ENCODE results near the gene CLDN3.
A peak's percentile ranks its signal among the peaks of the same experiment; 100 is the strongest.
"Not testable (repeated sequence)": the region's sequence is repeated elsewhere in the genome, so short reads cannot be mapped to it uniquely, and the experiment has no call there.

Gene CLDN3

GRCh38 chr7:73770002-73770859 is at the start of gene CLDN3:
CLDN3 (minus strand) TSS chr7:73770270; CDS start chr7:73770049, 221 bp downstream.
- no peaks in the 10 kb centered on the region for H3K9me3 ChIP-seq (ENCODE audit: control insufficient read depth, low read depth, low read length)
- H3K9ac ChIP-seq (ENCODE audit: low read length): peak within 1 kb of the TSS; percentile 26
- peak within 1 kb of the TSS; percentile 67 for H3K4me3 ChIP-seq (ENCODE audit: low read length)

GRCh38 chr7:73817121-73817520 is 47.1 kb upstream of the CLDN3 start:
- no peak overlapping the region for H3K27ac ChIP-seq (ENCODE audit: low read length)
- no peaks in the 10 kb centered on the region for H3K9me3 ChIP-seq (ENCODE audit: control insufficient read depth, low read depth, low read length)
- no peaks in the 10 kb centered on the region for H3K27me3 ChIP-seq (ENCODE audit: control insufficient read depth, insufficient read depth, low read length)
- H3K4me1 ChIP-seq (ENCODE audit: control insufficient read depth, low read depth, low read length): peaks cover 5% of the 10 kb centered on the region
- H3K4me3 ChIP-seq (ENCODE audit: low read length): no peak overlapping the region
- H3K9ac ChIP-seq (ENCODE audit: low read length): no peak overlapping the region
- H3K36me3 ChIP-seq (ENCODE audit: control insufficient read depth, low read depth, low read length): no peaks in the 10 kb centered on the region

More at GRCh38 chr7:73770002-73770859, at the start of gene CLDN3:
- H3K27me3 ChIP-seq (ENCODE audit: control insufficient read depth, insufficient read depth, low read length): no peaks in the 10 kb centered on the region
- no peaks in the 10 kb centered on the region for H3K4me1 ChIP-seq (ENCODE audit: control insufficient read depth, low read depth, low read length)
- no peak within 1 kb of the TSS for H3K27ac ChIP-seq (ENCODE audit: low read length)
- H3K36me3 ChIP-seq (ENCODE audit: control insufficient read depth, low read depth, low read length): no peaks in the 10 kb centered on the region

GRCh38 chr7:73815436-73815835 is 45.4 kb upstream of the CLDN3 start:
- Histone ChIP-seq H3K9ac (ENCODE audit: low read length) (no peak overlapping the region), H3K27ac (ENCODE audit: low read length) (no peak overlapping the region), H3K36me3 (ENCODE audit: control insufficient read depth, low read depth, low read length) (no peaks in the 10 kb centered on the region), H3K9me3 (ENCODE audit: control insufficient read depth, low read depth, low read length) (no peaks in the 10 kb centered on the region), H3K4me3 (ENCODE audit: low read length) (no peak overlapping the region), H3K4me1 (ENCODE audit: control insufficient read depth, low read depth, low read length) (peaks cover 5% of the 10 kb centered on the region), H3K27me3 (ENCODE audit: control insufficient read depth, insufficient read depth, low read length) (no peaks in the 10 kb centered on the region)

- no peaks in the 10 kb centered on the region for H3K9me3 ChIP-seq (ENCODE audit: control insufficient read depth, low read depth, low read length)
- H3K9ac ChIP-seq (ENCODE audit: low read length): no peak overlapping the region
- no peak overlapping the region for H3K4me3 ChIP-seq (ENCODE audit: low read length)
- H3K27me3 ChIP-seq (ENCODE audit: control insufficient read depth, insufficient read depth, low read length): no peaks in the 10 kb centered on the region
- no peak overlapping the region for H3K27ac ChIP-seq (ENCODE audit: low read length)
- H3K4me1 ChIP-seq (ENCODE audit: control insufficient read depth, low read depth, low read length): no peaks in the 10 kb centered on the region
- H3K36me3 ChIP-seq (ENCODE audit: control insufficient read depth, low read depth, low read length): no peaks in the 10 kb centered on the region
Measured at GRCh38 chr7:73812996-73813395, 42.9 kb upstream of the CLDN3 start.

GRCh38 chr7:73811760-73812168 is 41.7 kb upstream of the CLDN3 start:
- H3K4me1 ChIP-seq (ENCODE audit: control insufficient read depth, low read depth, low read length): no peaks in the 10 kb centered on the region
- H3K9ac ChIP-seq (ENCODE audit: low read length): no peak overlapping the region
- no peak overlapping the region for H3K27ac ChIP-seq (ENCODE audit: low read length)
- no peaks in the 10 kb centered on the region for H3K36me3 ChIP-seq (ENCODE audit: control insufficient read depth, low read depth, low read length)
- H3K9me3 ChIP-seq (ENCODE audit: control insufficient read depth, low read depth, low read length): no peaks in the 10 kb centered on the region
- H3K4me3 ChIP-seq (ENCODE audit: low read length): no peak overlapping the region
- no peaks in the 10 kb centered on the region for H3K27me3 ChIP-seq (ENCODE audit: control insufficient read depth, insufficient read depth, low read length)

- no peaks in the 10 kb centered on the region for H3K36me3 ChIP-seq (ENCODE audit: control insufficient read depth, low read depth, low read length)
- no peak overlapping the region for H3K9ac ChIP-seq (ENCODE audit: low read length)
- no peaks in the 10 kb centered on the region for H3K4me1 ChIP-seq (ENCODE audit: control insufficient read depth, low read depth, low read length)
- H3K27ac ChIP-seq (ENCODE audit: low read length): no peak overlapping the region
- H3K4me3 ChIP-seq (ENCODE audit: low read length): no peak overlapping the region
- no peaks in the 10 kb centered on the region for H3K9me3 ChIP-seq (ENCODE audit: control insufficient read depth, low read depth, low read length)
- H3K27me3 ChIP-seq (ENCODE audit: control insufficient read depth, insufficient read depth, low read length): no peaks in the 10 kb centered on the region
Measured at GRCh38 chr7:73810998-73811360, 40.9 kb upstream of the CLDN3 start.

GRCh38 chr7:73809467-73809951 is 39.4 kb upstream of the CLDN3 start:
- Histone ChIP-seq H3K4me1 (ENCODE audit: control insufficient read depth, low read depth, low read length) (no peaks in the 10 kb centered on the region), H3K27ac (ENCODE audit: low read length) (no peak overlapping the region), H3K36me3 (ENCODE audit: control insufficient read depth, low read depth, low read length) (no peaks in the 10 kb centered on the region), H3K9me3 (ENCODE audit: control insufficient read depth, low read depth, low read length) (no peaks in the 10 kb centered on the region), H3K4me3 (ENCODE audit: low read length) (no peak overlapping the region), H3K9ac (ENCODE audit: low read length) (no peak overlapping the region), H3K27me3 (ENCODE audit: control insufficient read depth, insufficient read depth, low read length) (no peaks in the 10 kb centered on the region)

GRCh38 chr7:73802459-73802858 is 32.4 kb upstream of the CLDN3 start:
- no peak overlapping the region for H3K27ac ChIP-seq (ENCODE audit: low read length)
- no peak overlapping the region for H3K4me3 ChIP-seq (ENCODE audit: low read length)
- H3K9ac ChIP-seq (ENCODE audit: low read length): no peak overlapping the region

GRCh38 chr7:73801577-73801976 is 31.5 kb upstream of the CLDN3 start:
- H3K4me1 ChIP-seq (ENCODE audit: control insufficient read depth, low read depth, low read length): peaks cover 5% of the 10 kb centered on the region
- no peak overlapping the region for H3K4me3 ChIP-seq (ENCODE audit: low read length)
- no peak overlapping the region for H3K9ac ChIP-seq (ENCODE audit: low read length)
- no peaks in the 10 kb centered on the region for H3K36me3 ChIP-seq (ENCODE audit: control insufficient read depth, low read depth, low read length)
- no peak overlapping the region for H3K27ac ChIP-seq (ENCODE audit: low read length)
- no peaks in the 10 kb centered on the region for H3K27me3 ChIP-seq (ENCODE audit: control insufficient read depth, insufficient read depth, low read length)
- H3K9me3 ChIP-seq (ENCODE audit: control insufficient read depth, low read depth, low read length): no peaks in the 10 kb centered on the region

More at GRCh38 chr7:73802459-73802858, 32.4 kb upstream of the CLDN3 start:
- no peaks in the 10 kb centered on the region for H3K36me3 ChIP-seq (ENCODE audit: control insufficient read depth, low read depth, low read length)
- H3K9me3 ChIP-seq (ENCODE audit: control insufficient read depth, low read depth, low read length): no peaks in the 10 kb centered on the region
- no peaks in the 10 kb centered on the region for H3K27me3 ChIP-seq (ENCODE audit: control insufficient read depth, insufficient read depth, low read length)
- H3K4me1 ChIP-seq (ENCODE audit: control insufficient read depth, low read depth, low read length): peaks cover 5% of the 10 kb centered on the region

GRCh38 chr7:73799282-73800141 is 29.4 kb upstream of the CLDN3 start:
- Histone ChIP-seq H3K9me3 (ENCODE audit: control insufficient read depth, low read depth, low read length) (no peaks in the 10 kb centered on the region), H3K27me3 (ENCODE audit: control insufficient read depth, insufficient read depth, low read length) (no peaks in the 10 kb centered on the region), H3K36me3 (ENCODE audit: control insufficient read depth, low read depth, low read length) (no peaks in the 10 kb centered on the region), H3K27ac (ENCODE audit: low read length) (no peak overlapping the region), H3K4me3 (ENCODE audit: low read length) (no peak overlapping the region), H3K4me1 (ENCODE audit: control insufficient read depth, low read depth, low read length) (peaks cover 5% of the 10 kb centered on the region), H3K9ac (ENCODE audit: low read length) (no peak overlapping the region)

- not testable (repeated sequence) for H3K27ac ChIP-seq (ENCODE audit: low read length); H3K4me1 ChIP-seq (ENCODE audit: control insufficient read depth, low read depth, low read length); H3K27me3 ChIP-seq (ENCODE audit: control insufficient read depth, insufficient read depth, low read length); H3K9me3 ChIP-seq (ENCODE audit: control insufficient read depth, low read depth, low read length); H3K9ac ChIP-seq (ENCODE audit: low read length); H3K4me3 ChIP-seq (ENCODE audit: low read length); H3K36me3 ChIP-seq (ENCODE audit: control insufficient read depth, low read depth, low read length)
Measured at GRCh38 chr7:73797176-73797575, 27.1 kb upstream of the CLDN3 start.

All from iPS-18a (cell line).